Panc1 (cell line): ENCODE data around the gene INTS4. TPM values are rescaled to one million over a fixed set of nuclear protein-coding genes. Genes with fewer than 3 reads are reported as not detected.

ENCODE experiments used
- ATAC-seq: fragments of 200-7000 bp; cut with Tn5 transposase; 2 replicates; pipeline ENCODE4 v1.9.1; 2020; ENCODE audit warnings: mild to moderate bottlenecking, moderate library complexity
- BruUV-seq: library from RNA; stranded (reverse); fragments of 400-500 nt; replicated peaks from 2 replicates; lab custom pipeline; 2021; lab: Mats Ljungman, UMichigan
- CTCF ChIA-PET: fragments of 300-600 bp; sonication (Branson Sonifier 250); formaldehyde crosslinking; loops from one replicate; lab custom pipeline; 2022; ENCODE audit warnings: antibody characterized with exemption; lab: Charles Lee
- POLR2A ChIA-PET: fragments of 300-600 bp; sonication (Branson Sonifier 250); formaldehyde crosslinking; loops from one replicate; lab custom pipeline; 2022; ENCODE audit warnings: antibody characterized with exemption; lab: Charles Lee
- DNase-seq: peaks from one replicate; pipeline ENCODE4 v3.0.0-alpha.2; 2010; ENCODE audit warnings: low read depth, low spot score
- H3K27ac ChIP-seq: 2 replicates; pipeline ENCODE4 v1.5.1; 2011; ENCODE audit warnings: mild to moderate bottlenecking, low read length, inconsistent platforms
- H3K27me3 ChIP-seq: fragments of 200-500 bp; sonication (Bioruptor generic); 2 replicates; pipeline ENCODE4 v1.6.0; 2014; ENCODE audit warnings: low read length, inconsistent platforms; ENCODE audit not compliant: control insufficient read depth, insufficient read depth
- H3K36me3 ChIP-seq: fragments of 200-500 bp; sonication (Bioruptor generic); 2 replicates; pipeline ENCODE4 v1.5.1; 2014; ENCODE audit warnings: inconsistent platforms, mild to moderate bottlenecking, low read length, moderate library complexity; ENCODE audit not compliant: control insufficient read depth, insufficient read depth
- H3K4me1 ChIP-seq: 2 replicates; pipeline ENCODE4 v1.5.1; 2011; ENCODE audit warnings: inconsistent platforms, mild to moderate bottlenecking, low read length, moderate library complexity; ENCODE audit not compliant: control insufficient read depth, insufficient read depth
- H3K4me3 ChIP-seq, 2 experiments: 2 replicates each; pipeline ENCODE4 v1.5.1; 2011 to 2012; ENCODE audit warnings: low read depth in 2 of 2, low read length in 2 of 2, mild to moderate bottlenecking in 2 of 2, inconsistent platforms in 1 of 2, moderate library complexity in 1 of 2
- H3K9me3 ChIP-seq: fragments of 200-500 bp; sonication (Bioruptor generic); 2 replicates; pipeline ENCODE4 v1.5.1; 2014; ENCODE audit warnings: low read depth, mild to moderate bottlenecking, inconsistent platforms, low read length, moderate library complexity; ENCODE audit not compliant: control insufficient read depth, insufficient read depth
- CTCF ChIP-seq: fragments of 450-650 bp; IDR thresholded peaks from 2 replicates; pipeline ENCODE4 v1.5.1; 2017; ENCODE audit warnings: mild to moderate bottlenecking
- POLR2AphosphoS5 ChIP-seq: IDR thresholded peaks from 2 replicates; pipeline ENCODE4 v1.6.1; 2012; ENCODE audit warnings: mild to moderate bottlenecking, low read depth, low read length, moderate library complexity
- SIN3A ChIP-seq: IDR thresholded peaks from 2 replicates; pipeline ENCODE4 v1.6.1; 2012; ENCODE audit warnings: low read depth, mild to moderate bottlenecking, low read length, moderate library complexity, borderline replicate concordance; ENCODE audit not compliant: insufficient read depth
- TCF7L2 ChIP-seq: IDR thresholded peaks from 2 replicates; pipeline ENCODE4 v1.6.1; 2011; ENCODE audit warnings: mild to moderate bottlenecking, low read depth, low read length, inconsistent platforms
- in situ Hi-C: cut with HindIII; loops from 2 replicates; pipeline ENCODE4 v1.10.0; 2016; ENCODE audit warnings: low sequenced_read_pairs, low pct_unique_long_range_greater_than_20kb
- intact Hi-C: fragments of 100-400 bp; cut with micrococcal nuclease; formaldehyde crosslinking; loops from one replicate; pipeline ENCODE4 v1.10.0; 2022; ENCODE audit not compliant: unreplicated experiment
- total RNA-seq: library from RNA; stranded (reverse); gene quantifications from one replicate; pipeline ENCODE4 v1.2.1, GENCODE V29; 2021; ENCODE audit not compliant: unreplicated experiment
- TF ChIP-seq, protein P1 (sequence below), 2 experiments: IDR thresholded peaks; 2 replicates each; pipeline ENCODE4 v1.6.1; 2011 to 2012; ENCODE audit warnings: low read depth in 2 of 2, control low read depth in 1 of 2, low read length in 1 of 2, mild to moderate bottlenecking in 1 of 2, moderate library complexity in 1 of 2; ENCODE audit not compliant: insufficient read depth in 1 of 2

Gene INTS4
- total RNA-seq, 1 experiment from 2014 or later: 48.2 TPM

GRCh38 chr11:77886401-77886800 is 108.1 kb downstream of the INTS4 start:
- H3K27ac ChIP-seq: no peak overlapping the region
- no peaks in the 10 kb centered on the region for H3K4me1 ChIP-seq
- DNase-seq (no peak), ATAC-seq (no peak)
- in situ Hi-C loops (no loop called here), intact Hi-C loops (no loop called here)
- H3K27me3 ChIP-seq: no peaks in the 10 kb centered on the region
- no TSS peak for BruUV-seq
- no peaks in the 10 kb centered on the region for H3K36me3 ChIP-seq
- no peak overlapping the region for H3K4me3 ChIP-seq
- no peak for TF ChIP-seq CTCF
- TF ChIP-seq, protein P1, sequence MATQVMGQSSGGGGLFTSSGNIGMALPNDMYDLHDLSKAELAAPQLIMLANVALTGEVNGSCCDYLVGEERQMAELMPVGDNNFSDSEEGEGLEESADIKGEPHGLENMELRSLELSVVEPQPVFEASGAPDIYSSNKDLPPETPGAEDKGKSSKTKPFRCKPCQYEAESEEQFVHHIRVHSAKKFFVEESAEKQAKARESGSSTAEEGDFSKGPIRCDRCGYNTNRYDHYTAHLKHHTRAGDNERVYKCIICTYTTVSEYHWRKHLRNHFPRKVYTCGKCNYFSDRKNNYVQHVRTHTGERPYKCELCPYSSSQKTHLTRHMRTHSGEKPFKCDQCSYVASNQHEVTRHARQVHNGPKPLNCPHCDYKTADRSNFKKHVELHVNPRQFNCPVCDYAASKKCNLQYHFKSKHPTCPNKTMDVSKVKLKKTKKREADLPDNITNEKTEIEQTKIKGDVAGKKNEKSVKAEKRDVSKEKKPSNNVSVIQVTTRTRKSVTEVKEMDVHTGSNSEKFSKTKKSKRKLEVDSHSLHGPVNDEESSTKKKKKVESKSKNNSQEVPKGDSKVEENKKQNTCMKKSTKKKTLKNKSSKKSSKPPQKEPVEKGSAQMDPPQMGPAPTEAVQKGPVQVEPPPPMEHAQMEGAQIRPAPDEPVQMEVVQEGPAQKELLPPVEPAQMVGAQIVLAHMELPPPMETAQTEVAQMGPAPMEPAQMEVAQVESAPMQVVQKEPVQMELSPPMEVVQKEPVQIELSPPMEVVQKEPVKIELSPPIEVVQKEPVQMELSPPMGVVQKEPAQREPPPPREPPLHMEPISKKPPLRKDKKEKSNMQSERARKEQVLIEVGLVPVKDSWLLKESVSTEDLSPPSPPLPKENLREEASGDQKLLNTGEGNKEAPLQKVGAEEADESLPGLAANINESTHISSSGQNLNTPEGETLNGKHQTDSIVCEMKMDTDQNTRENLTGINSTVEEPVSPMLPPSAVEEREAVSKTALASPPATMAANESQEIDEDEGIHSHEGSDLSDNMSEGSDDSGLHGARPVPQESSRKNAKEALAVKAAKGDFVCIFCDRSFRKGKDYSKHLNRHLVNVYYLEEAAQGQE (IDR thresholded peaks at IDR 0.05; ENCODE audit: insufficient read depth in 1 of 2, low read depth in 2 of 2, low read length in 1 of 2): no peak
- TF ChIP-seq TCF7L2: no peak
- TF ChIP-seq SIN3A: no peak
- TF ChIP-seq POLR2AphosphoS5: no peak
- ChIA-PET POLR2A (no interaction called here), CTCF (no interaction called here)
- no peaks in the 10 kb centered on the region for H3K9me3 ChIP-seq

- CTCF ChIA-PET: no interaction called here
- no peak overlapping the region for H3K4me3 ChIP-seq
- in situ Hi-C loops: no loop called here
These were observed 109.7 kb downstream of the INTS4 start for GRCh38 chr11:77884829-77885190.

More at GRCh38 chr11:77884829-77885190, 109.7 kb downstream of the INTS4 start:
- no peaks in the 10 kb centered on the region for H3K27me3 ChIP-seq
- BruUV-seq: no TSS peak
- H3K27ac ChIP-seq: no peak overlapping the region
- intact Hi-C loops: no loop called here
- no peaks in the 10 kb centered on the region for H3K36me3 ChIP-seq
- TF ChIP-seq CTCF (no peak), POLR2AphosphoS5 (no peak), SIN3A (no peak), TCF7L2 (no peak)
- TF ChIP-seq, protein P1 (IDR thresholded peaks at IDR 0.05; ENCODE audit: insufficient read depth in 1 of 2, low read depth in 2 of 2, low read length in 1 of 2): no peak
- DNase-seq (no peak), ATAC-seq (no peak)
- no peaks in the 10 kb centered on the region for H3K4me1 ChIP-seq
- POLR2A ChIA-PET: no interaction called here
- no peaks in the 10 kb centered on the region for H3K9me3 ChIP-seq
